Uterus (tissue), 2 donors: Measurements from ENCODE around the gene ACOT11.

Experiments used
- CTCF ChIP-seq, 4 experiments: fragments of 200-600 bp in 2 of 4; fragments of 450-650 bp in 2 of 4; sonication (generic) in 2 of 4; IDR thresholded peaks; one replicate each; pipeline ENCODE4 v1.5.1; 2016 to 2019; ENCODE audit warnings: antibody characterized with exemption in 4 of 4, mild to moderate bottlenecking in 2 of 4, moderate library complexity in 1 of 4
- POLR2A ChIP-seq, 2 donors: fragments of 450-650 bp; IDR thresholded peaks; one replicate each; pipeline ENCODE4 v1.6.1; 2016; ENCODE audit warnings: antibody characterized with exemption in 2 of 2, mild to moderate bottlenecking in 1 of 2, moderate library complexity in 1 of 2

- no peak for TF ChIP-seq CTCF (IDR thresholded peaks at IDR 0.05)
- no peak for TF ChIP-seq POLR2A (IDR thresholded peaks at IDR 0.05)
Measured at GRCh38 chr1:54548389-54549044, 489 bp downstream of the ACOT11 start.
